SK-N-MC (cell line): Measurements from ENCODE around the gene CAMK2G.

ENCODE experiments used
- EZH2 ChIP-seq: fragments of 200-600 bp; sonication (generic); IDR thresholded peaks from one replicate; pipeline ENCODE4 v1.6.1; 2017; ENCODE audit warnings: antibody characterized with exemption
- FOXP2 ChIP-seq: optimal IDR thresholded peaks from 2 replicates; pipeline ENCODE3; 2011; ENCODE audit warnings: mild to moderate bottlenecking, moderate library complexity; ENCODE audit not compliant: insufficient read depth; ENCODE audit errors: extremely low read length, control extremely low read depth
- POLR2AphosphoS5 ChIP-seq: IDR thresholded peaks from 2 replicates; pipeline ENCODE4 v1.6.1; 2012; ENCODE audit warnings: mild to moderate bottlenecking, low read depth, low read length, borderline replicate concordance

DNA sequence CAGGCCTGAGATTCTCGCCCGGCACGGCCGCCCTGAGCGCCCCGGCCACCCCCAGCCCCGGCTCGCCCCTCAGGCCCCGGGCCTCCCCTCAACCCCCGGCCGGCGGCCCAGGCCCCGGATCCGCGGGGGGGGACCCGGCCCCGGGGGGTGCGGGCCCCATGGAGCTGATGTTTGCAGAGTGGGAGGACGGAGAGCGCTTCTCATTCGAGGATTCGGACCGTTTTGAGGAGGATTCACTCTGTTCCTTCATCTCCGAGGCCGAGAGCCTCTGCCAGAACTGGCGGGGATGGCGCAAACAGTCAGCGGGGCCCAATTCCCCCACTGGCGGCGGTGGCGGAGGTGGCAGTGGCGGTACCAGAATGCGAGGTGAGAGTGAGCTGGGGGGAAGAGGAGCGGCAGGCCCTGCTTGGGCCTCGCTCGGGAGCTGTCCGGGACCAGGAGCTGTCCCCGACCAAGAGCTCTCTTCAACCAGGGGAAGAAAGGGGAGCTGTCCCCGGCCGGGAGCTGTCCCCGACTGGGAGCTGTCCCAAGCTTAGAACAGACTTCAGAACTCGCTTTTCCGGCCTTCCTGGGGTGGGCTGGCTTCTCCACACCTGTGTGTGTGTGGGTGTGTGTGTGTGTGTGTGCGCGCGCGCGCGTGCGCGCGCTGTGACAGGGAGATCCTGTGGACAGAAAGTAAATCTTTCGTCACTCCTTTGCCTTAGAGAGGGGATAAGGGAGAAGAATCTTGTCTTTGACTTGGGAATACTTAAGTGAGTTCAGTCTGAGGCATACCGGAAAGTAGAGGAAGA lies 88.4 kb downstream of the CAMK2G start:
- TF ChIP-seq POLR2AphosphoS5 = no peak
- no peak for TF ChIP-seq EZH2
- no peak for TF ChIP-seq FOXP2
